ENCODE measurements around the gene ERP27. TPM values are rescaled to one million over a fixed set of nuclear protein-coding genes. Genes with fewer than 3 reads are reported as not detected.
A peak's percentile ranks its signal among the peaks of the same experiment; 100 is the strongest.

Gene ERP27
- total RNA-seq, 1 experiment from 2014 or later: not detected

- no peak overlapping the region for H3K4me3 Mint-ChIP-seq
- H3K36me3 Mint-ChIP-seq: no peaks in the 10 kb centered on the region
- H3K27me3 Mint-ChIP-seq (ENCODE audit: low read depth): no peaks in the 10 kb centered on the region
- peak overlapping the region; percentile 51 for H3K27ac Mint-ChIP-seq
- H3K4me1 Mint-ChIP-seq: peaks cover 41% of the 10 kb centered on the region
- POLR2A ChIA-PET: no interaction called here
- H3K9me3 Mint-ChIP-seq: no peaks in the 10 kb centered on the region
- ATAC-seq (no peak), DNase-seq (ENCODE audit: low spot score) (no peak)
- TF ChIP-seq JUN (CRISPR knock-in tag; IDR thresholded peaks at IDR 0.05): no peak
- no peak for TF ChIP-seq E2F5 (CRISPR knock-in tag; IDR thresholded peaks at IDR 0.05)
- TF ChIP-seq NR3C1 (CRISPR knock-in tag; conservative IDR thresholded peaks at IDR 0.05; ENCODE audit: low read depth): no peak
- no peak for TF ChIP-seq ZMAT4 (CRISPR knock-in tag; IDR thresholded peaks at IDR 0.05)
- TF ChIP-seq ATF3 (CRISPR knock-in tag; conservative IDR thresholded peaks at IDR 0.05): no peak
- no peak for TF ChIP-seq FOXJ3 (CRISPR knock-in tag; IDR thresholded peaks at IDR 0.05; ENCODE audit: borderline replicate concordance)
- TF ChIP-seq ZSCAN18 (CRISPR knock-in tag; IDR thresholded peaks at IDR 0.05): no peak
- no peak for TF ChIP-seq ATF1 (CRISPR knock-in tag; IDR thresholded peaks at IDR 0.05)
- CTCF ChIA-PET: interaction anchor here (1.3 kb wide), 1 partner anchor 23 kb away, joined by 4 read pairs; no protein-coding TSS in a partner anchor
Observed at GRCh38 chr12:14959463-14959862, 21.1 kb upstream of the ERP27 start.

- ATAC-seq: no peak
- Mint-ChIP-seq H3K36me3 (no peaks in the 10 kb centered on the region), H3K27ac (no peak overlapping the region), H3K4me1 (peaks cover 42% of the 10 kb centered on the region), H3K27me3 (ENCODE audit: low read depth) (no peaks in the 10 kb centered on the region), H3K9me3 (no peaks in the 10 kb centered on the region), H3K4me3 (no peak overlapping the region)
- TF ChIP-seq JUN (CRISPR knock-in tag; IDR thresholded peaks at IDR 0.05): no peak
- no peak for TF ChIP-seq FOXK1 (CRISPR knock-in tag; IDR thresholded peaks at IDR 0.05)
- no peak for TF ChIP-seq ZNF263 (CRISPR knock-in tag; IDR thresholded peaks at IDR 0.05; ENCODE audit: low read depth)
- no peak for TF ChIP-seq AR (CRISPR knock-in tag; IDR thresholded peaks at IDR 0.05)
- TF ChIP-seq RORB (CRISPR knock-in tag; IDR thresholded peaks at IDR 0.05): no peak
- TF ChIP-seq ATF3 (CRISPR knock-in tag; conservative IDR thresholded peaks at IDR 0.05): no peak
- TF ChIP-seq MAX (CRISPR knock-in tag; IDR thresholded peaks at IDR 0.05): no peak
- no peak for TF ChIP-seq SMAD4 (CRISPR knock-in tag; IDR thresholded peaks at IDR 0.05)
- no peak for TF ChIP-seq ZNF671 (CRISPR knock-in tag; IDR thresholded peaks at IDR 0.05)
- no peak for TF ChIP-seq NFYB (CRISPR knock-in tag; conservative IDR thresholded peaks at IDR 0.05; ENCODE audit: low read depth)
- TF ChIP-seq NFE2L1 (CRISPR knock-in tag; IDR thresholded peaks at IDR 0.05): no peak
- DNase-seq (ENCODE audit: low spot score): no peak
- ChIA-PET CTCF (interaction anchor here (1.3 kb wide), 1 partner anchor 22 kb away, joined by 4 read pairs; no protein-coding TSS in a partner anchor), POLR2A (no interaction called here)
Observed at GRCh38 chr12:14959126-14959440, 20.7 kb upstream of the ERP27 start.

Measured in WTC11 (cell line).